ENCODE measurements around the gene GP1BA.
"Not testable (repeated sequence)": the region's sequence is repeated elsewhere in the genome, so short reads cannot be mapped to it uniquely, and the experiment has no call there.

The GP1BA gene

DNA sequence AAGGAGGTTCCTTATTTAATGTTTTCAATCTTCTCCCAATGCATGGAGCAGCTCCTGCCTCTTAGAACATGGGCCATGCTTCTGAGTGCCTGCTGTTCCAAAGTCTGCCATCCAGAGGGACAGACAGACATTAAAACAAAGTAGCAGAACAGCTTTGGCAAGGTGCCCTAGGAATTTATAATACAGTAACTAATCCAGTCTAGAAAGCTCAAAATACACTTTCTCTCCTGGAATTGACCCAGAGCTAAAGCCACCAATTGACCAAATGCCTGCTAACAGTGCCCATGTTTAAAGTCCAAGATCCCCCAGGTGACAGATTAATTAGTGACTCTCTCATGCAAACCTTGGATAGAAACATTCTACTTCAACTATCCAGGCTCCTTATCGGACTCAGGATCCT lies 18.1 kb upstream of the GP1BA start:
- no peaks in the 10 kb centered on the region for H3K4me1 ChIP-seq (ENCODE audit: low read depth, poor library complexity, severe bottlenecking)
- no peaks in the 10 kb centered on the region for H3K27me3 ChIP-seq (ENCODE audit: insufficient read depth, low read depth)
- H3K36me3 ChIP-seq (ENCODE audit: insufficient read depth), result no peaks in the 10 kb centered on the region
- no peaks in the 10 kb centered on the region for H4K20me1 ChIP-seq (ENCODE audit: insufficient read depth)
- H3K27ac ChIP-seq, result no peak overlapping the region
- no peak overlapping the region for H3K9ac ChIP-seq
- H3K4me3 ChIP-seq (IDR thresholded peaks at IDR 0.05; ENCODE audit: insufficient read depth, low read depth, low read length), result no peak overlapping the region
- no peaks in the 10 kb centered on the region for H3K79me2 ChIP-seq (ENCODE audit: insufficient read depth, low read depth)
- H3K4me2 ChIP-seq, result no peak overlapping the region
- no peak overlapping the region for H2AFZ ChIP-seq (ENCODE audit: low read depth)
- TF ChIP-seq, protein P1, sequence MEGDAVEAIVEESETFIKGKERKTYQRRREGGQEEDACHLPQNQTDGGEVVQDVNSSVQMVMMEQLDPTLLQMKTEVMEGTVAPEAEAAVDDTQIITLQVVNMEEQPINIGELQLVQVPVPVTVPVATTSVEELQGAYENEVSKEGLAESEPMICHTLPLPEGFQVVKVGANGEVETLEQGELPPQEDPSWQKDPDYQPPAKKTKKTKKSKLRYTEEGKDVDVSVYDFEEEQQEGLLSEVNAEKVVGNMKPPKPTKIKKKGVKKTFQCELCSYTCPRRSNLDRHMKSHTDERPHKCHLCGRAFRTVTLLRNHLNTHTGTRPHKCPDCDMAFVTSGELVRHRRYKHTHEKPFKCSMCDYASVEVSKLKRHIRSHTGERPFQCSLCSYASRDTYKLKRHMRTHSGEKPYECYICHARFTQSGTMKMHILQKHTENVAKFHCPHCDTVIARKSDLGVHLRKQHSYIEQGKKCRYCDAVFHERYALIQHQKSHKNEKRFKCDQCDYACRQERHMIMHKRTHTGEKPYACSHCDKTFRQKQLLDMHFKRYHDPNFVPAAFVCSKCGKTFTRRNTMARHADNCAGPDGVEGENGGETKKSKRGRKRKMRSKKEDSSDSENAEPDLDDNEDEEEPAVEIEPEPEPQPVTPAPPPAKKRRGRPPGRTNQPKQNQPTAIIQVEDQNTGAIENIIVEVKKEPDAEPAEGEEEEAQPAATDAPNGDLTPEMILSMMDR (conservative IDR thresholded peaks at IDR 0.05; ENCODE audit: low read depth, low read length), result no peak

DNA sequence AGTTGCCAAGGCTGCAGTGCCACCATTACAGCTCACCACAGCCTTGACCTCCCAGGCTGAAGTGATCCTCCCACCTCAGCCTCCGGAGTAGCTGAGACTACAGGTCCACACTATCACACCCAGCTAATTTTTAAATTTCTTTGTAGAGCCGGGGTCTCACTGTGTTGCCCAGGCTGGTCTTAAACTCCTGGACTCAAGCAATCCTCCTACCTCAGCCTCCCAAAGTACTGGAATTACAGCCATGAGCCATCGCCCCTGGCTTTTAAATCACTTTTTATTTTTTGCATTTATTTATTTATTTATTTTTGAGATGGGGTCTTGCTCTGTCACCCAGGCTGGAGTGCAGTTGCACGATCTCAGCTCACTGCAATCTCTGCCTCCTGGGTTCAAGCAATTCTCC lies 17.5 kb upstream of the GP1BA start:
- H3K9ac ChIP-seq; H3K4me2 ChIP-seq; H3K4me3 ChIP-seq (IDR thresholded peaks at IDR 0.05; ENCODE audit: insufficient read depth, low read depth, low read length); H3K27ac ChIP-seq; H4K20me1 ChIP-seq (ENCODE audit: insufficient read depth); H3K4me1 ChIP-seq (ENCODE audit: low read depth, poor library complexity, severe bottlenecking); H2AFZ ChIP-seq (ENCODE audit: low read depth); H3K79me2 ChIP-seq (ENCODE audit: insufficient read depth, low read depth); H3K36me3 ChIP-seq (ENCODE audit: insufficient read depth); H3K27me3 ChIP-seq (ENCODE audit: insufficient read depth, low read depth): not testable (repeated sequence)

DNA sequence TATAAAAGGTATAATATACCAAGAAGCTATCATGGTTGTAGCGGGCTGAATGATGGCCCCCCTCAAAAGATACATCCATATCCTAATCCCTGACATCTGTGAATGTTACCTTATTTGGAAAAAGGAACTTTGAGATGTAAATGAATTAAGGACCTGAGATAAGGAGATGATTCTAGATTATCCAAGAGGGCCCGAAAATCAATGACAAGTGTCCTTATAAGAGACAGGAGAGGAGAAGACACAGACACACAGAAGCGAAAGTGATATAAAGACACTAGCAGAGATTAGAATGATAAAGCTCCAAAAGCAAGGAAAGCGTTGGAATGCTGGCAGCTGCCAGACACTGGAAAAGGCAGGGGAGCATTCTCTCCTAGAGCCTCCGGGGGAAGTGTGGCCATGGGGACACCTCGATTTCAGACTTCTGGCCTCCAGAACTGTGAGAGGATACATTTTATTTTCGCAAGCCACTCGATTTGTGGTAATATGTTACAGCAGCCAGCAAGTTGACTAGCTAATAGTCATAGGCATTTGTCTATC lies 12.5 kb upstream of the GP1BA start:
- H3K4me1 ChIP-seq (ENCODE audit: low read depth, poor library complexity, severe bottlenecking), result no peaks in the 10 kb centered on the region
- H3K36me3 ChIP-seq (ENCODE audit: insufficient read depth), result no peaks in the 10 kb centered on the region
- no peaks in the 10 kb centered on the region for H3K27me3 ChIP-seq (ENCODE audit: insufficient read depth, low read depth)
- H3K79me2 ChIP-seq (ENCODE audit: insufficient read depth, low read depth), result no peaks in the 10 kb centered on the region
- TF ChIP-seq, protein P1 (conservative IDR thresholded peaks at IDR 0.05; ENCODE audit: low read depth, low read length), result no peak
- H4K20me1 ChIP-seq (ENCODE audit: insufficient read depth), result no peaks in the 10 kb centered on the region
- H3K27ac ChIP-seq, result no peak overlapping the region
- no peak overlapping the region for H3K4me2 ChIP-seq
- H2AFZ ChIP-seq (ENCODE audit: low read depth), result no peak overlapping the region
- no peak overlapping the region for H3K4me3 ChIP-seq (IDR thresholded peaks at IDR 0.05; ENCODE audit: insufficient read depth, low read depth, low read length)
- no peak overlapping the region for H3K9ac ChIP-seq

DNA sequence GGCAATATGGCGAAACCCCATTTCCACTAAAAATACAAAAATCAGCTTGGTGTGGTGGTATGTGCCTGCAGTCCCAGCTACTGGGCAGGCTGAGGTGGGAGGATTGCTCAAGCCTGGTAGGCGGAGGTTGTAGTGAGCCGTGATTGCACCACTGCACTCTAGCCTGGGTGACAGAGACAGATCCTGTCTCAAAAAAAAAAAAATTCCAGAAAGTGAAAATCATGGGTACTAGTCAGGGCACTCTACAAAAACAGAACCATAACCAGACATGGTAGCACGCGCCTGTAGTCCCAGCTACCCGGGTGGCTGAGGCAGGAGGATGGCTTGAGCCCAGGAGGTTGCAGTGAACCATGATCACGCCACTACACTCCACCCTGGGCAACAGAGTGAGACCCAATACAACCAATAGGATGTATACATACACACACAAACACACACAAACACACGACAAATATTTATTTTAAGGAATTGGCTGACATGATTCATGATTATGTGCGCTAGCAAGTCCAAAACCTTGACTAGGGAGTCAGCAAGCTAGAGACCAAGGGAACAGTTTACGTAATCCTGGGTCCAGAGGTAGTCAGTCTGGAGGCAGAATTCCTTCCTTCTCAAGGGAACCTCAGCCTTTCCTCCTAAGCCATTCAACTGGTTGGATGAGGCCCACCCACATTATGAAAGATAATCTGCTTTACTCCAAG lies 11.6 kb upstream of the GP1BA start:
- Histone ChIP-seq H3K27ac (no peak overlapping the region), H3K27me3 (ENCODE audit: insufficient read depth, low read depth) (no peaks in the 10 kb centered on the region), H3K79me2 (ENCODE audit: insufficient read depth, low read depth) (no peaks in the 10 kb centered on the region), H3K4me3 (IDR thresholded peaks at IDR 0.05; ENCODE audit: insufficient read depth, low read depth, low read length) (no peak overlapping the region), H3K36me3 (ENCODE audit: insufficient read depth) (no peaks in the 10 kb centered on the region), H2AFZ (ENCODE audit: low read depth) (no peak overlapping the region), H4K20me1 (ENCODE audit: insufficient read depth) (no peaks in the 10 kb centered on the region), H3K4me2 (no peak overlapping the region), H3K9ac (no peak overlapping the region), H3K4me1 (ENCODE audit: low read depth, poor library complexity, severe bottlenecking) (no peaks in the 10 kb centered on the region)
- TF ChIP-seq, protein P1 (conservative IDR thresholded peaks at IDR 0.05; ENCODE audit: low read depth, low read length), result no peak

DNA sequence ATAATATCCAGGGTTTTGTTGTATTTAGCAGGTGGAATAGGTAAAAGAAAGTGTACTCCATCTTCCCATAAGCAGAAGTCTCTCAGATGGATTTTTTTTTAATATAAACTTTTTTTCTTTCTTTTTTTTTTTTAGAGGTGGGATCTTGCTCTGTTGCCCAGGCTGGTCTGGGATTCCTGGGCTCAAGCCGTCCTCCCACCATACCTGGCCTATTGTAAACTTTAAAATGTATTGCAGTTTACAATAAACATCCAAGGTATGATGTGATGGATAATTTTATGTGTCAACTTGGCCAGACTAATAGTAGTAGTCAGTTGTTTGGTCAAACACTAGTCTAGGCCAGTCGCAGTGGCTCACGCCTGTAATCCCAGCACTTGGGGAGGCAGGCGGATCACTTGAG lies 10.8 kb upstream of the GP1BA start:
- no peak overlapping the region for H3K27ac ChIP-seq
- H3K4me2 ChIP-seq, result no peak overlapping the region
- H3K9ac ChIP-seq, result no peak overlapping the region
- TF ChIP-seq, protein P1 (conservative IDR thresholded peaks at IDR 0.05; ENCODE audit: low read depth, low read length), result no peak
- no peak overlapping the region for H2AFZ ChIP-seq (ENCODE audit: low read depth)
- H3K36me3 ChIP-seq (ENCODE audit: insufficient read depth), result no peaks in the 10 kb centered on the region
- H3K4me1 ChIP-seq (ENCODE audit: low read depth, poor library complexity, severe bottlenecking), result no peaks in the 10 kb centered on the region
- no peaks in the 10 kb centered on the region for H3K79me2 ChIP-seq (ENCODE audit: insufficient read depth, low read depth)
- no peaks in the 10 kb centered on the region for H3K27me3 ChIP-seq (ENCODE audit: insufficient read depth, low read depth)
- no peak overlapping the region for H3K4me3 ChIP-seq (IDR thresholded peaks at IDR 0.05; ENCODE audit: insufficient read depth, low read depth, low read length)
- no peaks in the 10 kb centered on the region for H4K20me1 ChIP-seq (ENCODE audit: insufficient read depth)

DNA sequence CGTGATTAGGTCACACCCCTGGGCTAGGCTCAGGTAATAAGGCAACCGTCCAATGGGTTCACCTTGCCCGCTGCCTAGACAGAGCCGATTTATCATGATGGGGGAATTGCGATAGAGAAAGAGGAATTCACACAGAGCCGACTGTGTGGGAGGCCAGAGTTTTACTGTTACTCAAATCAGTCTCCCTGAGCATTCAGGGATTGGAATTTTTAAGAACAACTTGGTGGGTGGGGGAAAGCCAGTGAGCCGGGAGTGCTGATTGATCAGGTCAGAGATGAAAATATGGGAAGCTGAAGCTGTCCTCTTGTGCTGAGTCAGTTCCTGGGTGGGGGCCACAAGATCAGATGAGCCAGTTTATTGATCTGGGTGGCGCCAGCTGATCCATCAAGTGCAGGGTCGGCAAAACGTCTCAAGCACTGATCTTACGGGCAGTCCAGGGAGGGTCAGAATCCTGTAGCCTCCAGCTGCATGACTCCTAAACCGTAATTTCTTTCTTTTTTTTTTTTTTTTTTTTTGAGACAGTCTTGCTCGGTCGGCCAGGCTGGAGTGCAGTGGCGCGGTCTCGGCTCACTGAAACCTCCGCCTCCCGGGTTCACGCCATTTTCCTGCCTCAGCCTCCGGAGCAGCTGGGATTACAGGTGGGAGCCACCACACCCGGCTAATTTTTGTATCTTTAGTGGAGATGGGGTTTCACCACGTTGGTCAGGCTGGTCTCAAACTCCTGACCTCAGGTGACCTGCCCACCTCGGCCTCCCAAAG lies 5.3 kb upstream of the GP1BA start:
- H2AFZ ChIP-seq (ENCODE audit: low read depth); H3K27ac ChIP-seq; H3K4me3 ChIP-seq (IDR thresholded peaks at IDR 0.05; ENCODE audit: insufficient read depth, low read depth, low read length); H3K9ac ChIP-seq; H3K4me2 ChIP-seq; H3K4me1 ChIP-seq (ENCODE audit: low read depth, poor library complexity, severe bottlenecking); H3K79me2 ChIP-seq (ENCODE audit: insufficient read depth, low read depth); H3K36me3 ChIP-seq (ENCODE audit: insufficient read depth); H4K20me1 ChIP-seq (ENCODE audit: insufficient read depth); H3K27me3 ChIP-seq (ENCODE audit: insufficient read depth, low read depth): not testable (repeated sequence)

Measured in KMS-11 (cell line).